GM03348 (cell line): ENCODE data around the gene TRPV2.

Source experiments
- DNase-seq: peaks from one replicate; pipeline ENCODE4 v3.0.0; 2012; ENCODE audit warnings: low spot score

TRPV2 gene

DNA sequence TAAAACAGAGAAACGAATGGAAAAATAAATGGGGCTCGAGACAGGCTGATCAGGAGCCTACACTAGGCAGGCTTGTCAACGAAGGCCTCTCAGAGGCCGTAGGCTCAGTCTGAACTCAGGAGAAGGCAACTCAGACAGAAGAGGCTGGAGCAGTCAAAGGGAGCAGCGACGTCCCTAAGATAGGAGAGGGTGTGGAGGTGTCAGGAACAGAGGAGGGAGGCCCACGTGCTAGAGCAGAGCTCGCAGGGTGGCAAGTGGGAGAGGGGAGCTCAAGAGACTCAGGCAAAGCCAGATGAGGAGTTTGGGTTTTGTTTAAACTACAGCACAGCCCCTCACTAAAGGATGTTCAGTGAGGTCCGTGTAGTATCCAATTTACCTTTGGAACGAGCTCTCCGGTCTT is 43.9 kb downstream of the TRPV2 start:
- DNase-seq = no peak

DNA sequence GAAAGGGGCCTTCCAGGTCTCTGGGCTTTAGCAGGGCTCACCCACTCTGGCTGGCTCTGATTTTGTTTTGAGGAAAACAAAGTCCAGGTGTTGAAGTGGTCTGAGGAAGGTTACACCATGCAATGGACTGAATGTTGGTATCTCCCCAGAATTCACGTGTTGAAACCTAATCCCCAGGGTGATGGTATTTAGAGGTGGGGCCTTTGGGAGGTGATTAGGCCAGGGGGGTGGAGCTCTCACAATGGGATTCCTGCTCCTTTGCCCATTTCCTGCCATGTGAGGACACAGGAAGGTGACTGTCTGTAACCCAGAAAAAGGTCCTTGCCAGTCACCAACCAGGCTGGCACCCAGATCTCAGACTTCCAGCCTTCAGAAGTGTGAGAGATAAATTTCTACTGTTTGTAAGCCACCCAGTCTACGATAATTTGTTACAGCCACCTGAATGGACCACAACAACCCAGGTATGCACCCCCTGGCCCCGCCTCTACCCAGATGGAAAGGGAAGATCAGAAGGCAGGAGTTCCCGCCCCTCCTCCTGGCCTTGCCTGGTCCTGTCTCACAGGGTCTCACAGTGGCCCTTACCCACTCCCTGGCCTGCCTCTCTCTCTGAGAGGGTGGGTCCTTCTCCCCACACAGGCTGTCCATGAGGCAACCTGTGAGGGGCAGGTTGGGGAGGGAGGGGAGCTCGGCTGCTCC is 44.6 kb downstream of the TRPV2 start:
- no peak for DNase-seq

DNA sequence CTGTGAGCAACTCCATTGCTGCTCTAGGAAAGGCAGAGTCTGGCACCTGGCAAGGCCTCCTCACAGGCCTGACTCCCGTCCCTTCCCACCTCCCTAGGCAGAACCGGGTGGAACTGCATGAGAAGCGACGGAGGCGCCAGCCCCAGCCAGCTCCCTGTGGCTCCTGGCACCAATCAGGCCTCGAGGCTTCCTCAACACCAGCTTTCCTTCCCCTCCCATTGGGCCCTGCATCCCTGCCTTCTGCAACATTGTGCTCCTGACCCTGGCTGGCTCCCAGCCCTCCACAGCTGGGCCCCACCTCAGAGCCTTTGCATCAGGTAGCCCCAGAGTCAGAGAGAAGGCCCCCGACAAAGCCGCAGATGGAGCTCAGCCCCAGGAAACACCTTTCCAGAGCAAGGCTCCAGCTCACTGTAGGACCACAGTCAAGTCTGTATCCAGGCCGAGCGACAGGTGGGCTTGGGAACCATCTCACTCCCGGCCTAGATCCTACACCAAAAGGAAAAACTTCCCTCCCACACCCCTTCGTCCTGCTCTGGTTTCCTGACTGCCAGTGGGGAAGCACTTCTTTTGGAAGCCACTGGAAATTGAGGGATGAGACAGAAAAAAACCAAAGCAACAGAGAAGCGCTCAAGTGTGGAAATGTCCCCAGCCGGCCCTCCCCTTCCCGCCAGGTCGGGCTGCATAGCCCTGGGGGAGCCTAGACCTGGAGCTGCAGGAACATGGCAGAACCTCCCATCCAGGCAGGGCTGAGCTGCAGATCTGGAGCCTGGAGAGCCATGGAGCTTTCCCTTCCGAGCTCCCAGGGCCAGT is 45.6 kb downstream of the TRPV2 start:
- no peak for DNase-seq

DNA sequence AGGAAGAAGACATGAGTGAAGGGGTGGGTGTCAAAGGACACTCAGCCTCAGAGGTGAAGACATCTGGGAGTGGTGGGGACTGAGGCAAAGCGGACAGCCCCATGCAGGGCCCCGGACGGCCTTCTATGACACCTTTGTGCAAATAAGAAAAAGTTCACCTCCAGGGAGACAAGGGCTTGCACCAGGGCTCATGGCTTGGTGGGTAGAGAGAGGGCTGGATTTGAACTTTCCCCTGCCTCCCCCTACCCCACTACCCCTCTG is 46.2 kb downstream of the TRPV2 start:
- no peak for DNase-seq

DNA sequence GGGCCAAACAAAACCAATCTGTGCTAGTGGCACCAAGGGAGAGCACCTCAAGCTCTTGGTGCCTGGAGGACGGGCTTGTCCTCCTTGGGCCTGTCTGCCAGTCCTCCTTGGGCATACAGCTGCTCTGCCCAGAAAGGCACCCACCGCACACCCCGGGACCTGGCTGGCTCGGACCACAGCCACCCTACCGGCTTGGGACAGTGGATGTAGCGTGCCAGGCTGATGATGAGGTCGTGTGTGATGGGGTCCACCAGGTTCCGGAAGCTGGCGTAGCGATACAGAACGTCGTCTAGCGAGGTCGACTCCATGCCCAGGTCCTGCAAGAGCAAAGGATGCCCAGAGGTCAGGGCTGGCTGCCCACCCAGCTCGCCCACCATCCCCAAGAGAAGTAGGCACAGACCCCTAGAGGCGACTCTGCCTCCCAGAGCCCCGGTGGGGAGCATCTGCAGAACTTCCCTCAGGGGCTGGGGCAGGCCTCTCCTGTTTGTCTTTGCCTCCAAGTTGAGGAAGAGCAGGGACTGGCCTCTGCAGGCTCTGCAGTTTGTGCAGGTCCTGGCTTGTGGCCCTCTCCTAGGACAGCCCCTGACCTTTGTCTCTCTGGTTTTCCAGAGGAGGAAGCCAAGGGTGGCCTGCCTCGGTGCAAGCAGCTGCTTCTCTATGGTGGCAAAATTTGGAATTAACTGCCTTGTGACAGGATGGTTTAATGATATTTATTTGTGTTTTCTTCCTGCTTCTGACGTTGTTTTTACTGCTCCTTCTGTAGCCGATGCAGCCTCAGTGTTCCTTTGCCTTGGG is 46.9 kb downstream of the TRPV2 start:
- DNase-seq = no peak

DNA sequence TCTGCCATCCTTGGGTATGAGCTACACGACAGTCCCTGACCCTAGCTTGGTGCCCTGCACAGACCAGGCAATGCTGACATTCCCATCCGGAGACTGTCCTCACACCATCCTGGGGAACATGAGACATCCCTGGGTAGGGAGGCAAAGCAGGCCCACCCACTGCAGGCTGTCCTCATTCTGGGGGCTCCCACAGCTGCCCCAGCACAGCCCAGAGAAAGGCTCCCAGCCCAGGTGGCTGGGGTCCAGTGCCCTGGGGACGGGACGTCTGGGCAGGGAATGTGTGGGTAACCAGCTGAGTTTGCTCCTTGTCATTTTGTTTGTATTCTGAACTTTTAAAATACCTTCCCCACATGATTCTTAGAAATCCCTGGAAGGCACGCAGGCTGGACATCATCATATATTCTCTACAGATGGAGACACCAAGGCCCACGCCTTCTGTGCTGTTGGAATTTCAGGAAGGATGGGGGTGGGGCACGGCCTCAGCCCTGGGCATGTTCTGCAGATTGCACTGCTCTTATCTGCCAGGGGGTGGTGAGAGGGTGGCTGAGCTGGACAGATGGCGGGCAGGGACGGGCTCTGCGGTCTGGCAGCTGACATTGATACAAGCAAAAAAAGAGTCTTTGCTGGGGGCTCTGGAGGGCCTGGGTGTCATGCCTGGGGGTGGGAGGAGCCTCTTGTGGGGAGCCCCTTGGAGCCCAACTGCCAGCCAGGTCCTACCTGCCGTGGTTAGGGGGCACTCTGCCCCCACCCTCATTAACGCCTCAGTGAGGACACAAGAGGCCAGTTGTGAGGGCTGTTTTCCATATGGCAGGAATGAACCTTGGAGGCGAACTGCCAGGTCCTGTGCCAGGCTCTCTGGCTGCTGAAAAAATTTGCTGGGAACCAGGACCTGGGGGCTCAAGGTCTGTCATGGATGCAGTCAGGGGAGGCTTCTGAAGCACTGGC is 48.3 kb downstream of the TRPV2 start:
- DNase-seq = peak; percentile 66

DNA sequence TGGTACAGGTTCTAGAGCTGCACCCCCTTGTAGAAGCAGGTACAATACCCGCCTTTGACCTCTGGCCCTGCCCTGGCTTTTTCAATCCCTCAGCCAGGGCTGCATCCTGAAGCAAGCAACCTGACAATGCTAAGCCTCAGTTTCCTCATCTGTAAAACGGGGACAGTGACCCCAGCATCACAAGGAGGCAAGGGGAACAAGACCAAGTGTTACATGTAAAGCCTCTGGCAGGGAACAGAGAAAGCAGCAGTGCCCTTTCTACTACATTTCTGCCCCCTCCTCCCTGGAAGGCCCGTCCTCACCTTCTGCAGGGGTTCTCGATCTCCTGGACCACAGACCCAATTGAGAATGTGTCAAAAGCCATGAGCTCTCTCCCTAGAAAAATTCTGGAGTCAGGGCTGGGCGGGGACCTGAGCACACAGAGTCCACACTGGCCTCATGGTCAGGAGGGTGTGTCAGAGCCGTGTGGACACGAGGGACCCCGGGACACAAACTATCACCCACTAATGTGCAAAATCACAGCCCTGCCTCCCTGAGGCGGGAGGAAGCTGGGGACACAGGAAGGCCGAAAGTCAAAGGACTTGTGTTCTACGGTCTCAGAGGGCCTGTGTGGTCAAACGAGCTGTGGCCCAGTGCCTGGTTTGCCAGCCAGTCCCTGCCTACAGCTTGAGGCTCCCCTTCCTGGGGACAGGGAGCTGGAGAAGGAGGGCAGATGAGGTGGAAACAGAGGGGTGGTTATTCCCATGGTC is 49.1 kb downstream of the TRPV2 start:
- no peak for DNase-seq

DNA sequence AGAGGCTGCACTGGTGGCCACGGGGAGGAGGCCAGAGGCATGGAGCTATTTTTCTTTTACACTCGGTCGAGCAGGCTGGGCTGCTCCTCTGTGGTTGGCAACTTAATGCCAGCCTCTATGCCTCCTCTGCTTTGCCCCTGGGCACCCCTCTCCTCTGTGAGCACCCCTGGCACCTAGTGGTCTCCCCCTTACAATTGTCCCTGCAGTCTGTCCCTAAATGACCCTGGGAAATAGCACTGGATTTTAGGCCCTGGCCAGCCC is 49.6 kb downstream of the TRPV2 start:
- DNase-seq = no peak

DNA sequence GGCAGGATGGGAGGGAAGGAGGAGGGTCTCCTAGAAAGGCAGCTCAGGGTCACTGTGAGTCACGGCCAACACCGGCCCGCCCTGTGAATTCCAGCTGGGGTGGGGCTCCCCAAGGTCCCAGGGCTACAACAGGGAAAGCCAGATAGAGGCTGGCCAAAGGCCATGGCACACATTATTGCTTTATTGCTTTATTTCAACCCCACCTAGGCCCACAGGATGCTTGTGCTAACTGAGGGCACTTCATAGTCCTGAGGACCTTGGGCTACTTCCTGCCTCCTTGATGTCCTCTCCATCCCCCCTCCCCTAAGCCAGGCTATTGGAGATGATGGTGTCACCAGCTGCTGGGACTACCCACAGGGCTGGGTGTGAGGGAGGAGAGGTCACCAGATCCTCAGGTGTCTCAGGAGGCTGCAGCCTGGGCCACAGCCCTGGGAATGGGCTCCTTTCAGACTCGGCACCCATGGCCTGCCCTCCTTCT is 50.5 kb downstream of the TRPV2 start:
- no peak for DNase-seq

DNA sequence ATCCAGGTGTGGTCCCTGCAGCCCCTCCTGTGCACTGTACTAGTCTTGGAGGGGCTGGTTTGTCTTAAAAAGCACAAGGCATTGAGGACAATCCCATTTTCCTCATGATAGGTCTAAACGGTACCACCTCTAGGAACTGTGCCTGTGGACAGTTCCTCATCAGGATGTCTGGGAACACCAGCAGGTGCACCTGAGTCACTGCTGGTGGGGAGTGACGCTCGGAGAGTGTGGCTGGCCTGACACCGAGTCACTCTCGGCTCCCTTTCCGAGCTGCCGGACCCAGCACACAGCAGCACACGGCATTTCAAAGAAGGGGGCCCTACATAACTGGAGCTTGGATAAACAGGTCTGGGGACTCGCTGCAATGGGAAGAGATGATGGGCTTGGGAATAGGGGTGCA is 51.0 kb downstream of the TRPV2 start:
- DNase-seq = no peak

DNA sequence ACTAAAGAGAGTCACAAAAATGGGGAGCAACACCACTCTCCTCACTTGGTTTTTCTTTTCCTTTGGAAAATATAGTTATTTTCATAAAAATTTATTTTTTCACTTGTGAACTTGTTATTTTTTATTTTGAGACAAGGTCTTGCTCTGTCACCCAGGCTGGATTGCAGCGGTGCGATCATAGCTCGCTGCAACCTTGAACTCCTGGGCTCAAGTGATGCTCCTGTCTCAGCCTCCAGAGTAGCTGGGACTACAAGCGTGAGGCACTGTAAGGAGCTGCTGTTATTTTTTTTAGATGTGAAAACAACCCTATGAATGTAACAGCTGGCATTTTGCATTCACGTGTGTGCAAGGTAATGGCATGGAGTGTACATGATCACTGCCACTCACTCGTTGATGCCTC is 51.7 kb downstream of the TRPV2 start:
- DNase-seq = no peak

DNA sequence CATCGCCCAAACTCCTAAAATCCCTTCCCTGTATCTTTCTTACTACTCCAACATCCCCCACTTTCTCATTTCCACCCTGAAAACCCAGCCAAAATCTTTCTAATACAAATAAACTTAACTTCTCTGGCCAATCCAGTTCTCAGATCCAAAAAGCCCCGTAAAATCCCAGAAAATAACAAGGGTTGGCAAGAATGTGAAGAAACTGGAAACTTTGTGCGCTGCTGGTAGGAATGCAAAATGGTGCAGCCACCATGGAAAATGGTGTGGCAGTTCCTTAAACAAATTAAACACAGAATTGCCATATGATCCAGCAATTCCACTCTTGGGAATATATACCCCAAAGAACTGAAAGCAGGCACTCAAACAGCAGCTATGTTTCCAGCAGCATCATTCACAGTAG is 52.5 kb downstream of the TRPV2 start:
- no peak for DNase-seq

DNA sequence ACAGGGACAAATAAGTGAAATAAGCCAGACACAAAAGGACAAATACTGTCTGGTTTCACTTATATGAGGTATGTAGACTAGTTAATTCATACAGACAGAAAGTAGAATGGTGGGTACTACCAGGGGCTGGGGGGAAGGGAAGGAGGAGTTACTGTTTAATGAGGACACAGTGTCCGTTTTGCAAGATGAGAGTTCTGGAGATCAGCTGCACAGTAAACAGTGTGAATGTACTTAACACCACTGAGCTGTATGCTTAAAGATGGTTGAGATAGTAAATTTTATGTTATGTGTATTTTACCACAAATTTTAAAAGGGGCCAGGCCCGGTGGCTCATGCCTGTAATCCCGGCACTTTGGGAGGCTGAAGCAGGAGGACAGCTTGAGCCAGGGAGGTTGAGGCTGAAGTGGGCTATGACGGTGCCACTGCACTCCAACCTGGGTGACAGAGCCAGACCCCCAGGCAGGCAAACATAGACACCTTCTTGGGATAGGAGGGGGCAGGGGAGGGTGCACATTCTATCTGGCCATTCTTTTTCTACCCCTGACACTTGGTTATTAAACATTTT is 53.1 kb downstream of the TRPV2 start:
- DNase-seq = no peak

DNA sequence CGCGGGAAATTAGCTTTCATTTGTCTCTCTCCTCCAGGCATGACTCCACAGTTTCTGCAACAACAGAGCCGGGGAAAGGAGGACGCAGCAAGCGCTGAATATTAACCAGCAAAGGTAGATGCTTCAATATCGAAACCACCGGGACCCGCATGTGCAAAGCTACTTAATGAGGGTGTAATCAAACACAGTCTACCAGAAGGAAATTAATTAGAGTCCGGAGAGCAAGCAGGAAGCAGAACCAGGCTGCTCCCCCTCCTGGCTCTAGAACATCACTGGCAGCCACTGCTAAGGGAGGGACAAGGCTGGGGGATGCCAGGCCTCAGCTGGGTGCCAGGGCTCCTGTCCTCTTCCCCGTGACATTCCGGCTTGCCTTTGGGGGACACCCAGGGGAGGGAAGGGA is 54.9 kb downstream of the TRPV2 start:
- peak; percentile 41 for DNase-seq

DNA sequence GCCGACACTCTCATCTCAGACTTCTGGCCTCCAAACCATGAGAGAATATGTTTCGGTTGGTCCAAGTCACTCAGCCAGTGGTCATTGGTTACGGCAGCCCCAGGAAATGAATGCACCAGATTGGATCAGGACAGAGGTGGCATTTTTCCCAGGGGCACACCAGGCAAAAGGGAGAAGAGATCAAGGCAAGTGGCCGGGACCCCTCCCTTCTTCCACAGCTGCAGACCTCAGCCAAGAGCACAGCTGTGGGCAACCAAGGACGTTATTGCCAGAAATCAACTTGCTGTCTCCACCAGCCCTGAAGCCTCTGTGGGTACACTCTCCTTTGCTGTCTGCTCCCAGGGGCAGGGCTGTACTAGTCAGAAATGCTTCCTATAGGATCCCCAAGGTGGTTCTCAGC is 55.9 kb downstream of the TRPV2 start:
- no peak for DNase-seq

DNA sequence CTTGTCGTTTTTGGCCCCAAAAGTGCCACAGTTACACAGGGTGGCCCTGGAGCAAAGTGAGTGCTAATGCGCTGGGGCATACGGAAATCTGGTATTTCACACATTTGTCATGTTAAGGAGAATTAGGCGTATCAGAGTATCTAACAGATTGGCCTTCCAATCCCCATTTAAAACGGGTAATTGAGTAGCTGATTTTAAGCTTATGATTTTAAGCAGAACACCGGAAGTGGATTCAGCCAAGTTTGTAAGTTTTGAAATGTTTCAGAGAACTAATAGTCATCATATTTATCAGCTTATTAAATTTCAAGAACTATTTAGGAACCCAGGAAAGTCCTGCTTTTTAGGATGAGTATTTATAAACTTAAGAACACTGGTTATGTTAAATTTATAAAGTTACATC is 57.2 kb downstream of the TRPV2 start:
- no peak for DNase-seq

DNA sequence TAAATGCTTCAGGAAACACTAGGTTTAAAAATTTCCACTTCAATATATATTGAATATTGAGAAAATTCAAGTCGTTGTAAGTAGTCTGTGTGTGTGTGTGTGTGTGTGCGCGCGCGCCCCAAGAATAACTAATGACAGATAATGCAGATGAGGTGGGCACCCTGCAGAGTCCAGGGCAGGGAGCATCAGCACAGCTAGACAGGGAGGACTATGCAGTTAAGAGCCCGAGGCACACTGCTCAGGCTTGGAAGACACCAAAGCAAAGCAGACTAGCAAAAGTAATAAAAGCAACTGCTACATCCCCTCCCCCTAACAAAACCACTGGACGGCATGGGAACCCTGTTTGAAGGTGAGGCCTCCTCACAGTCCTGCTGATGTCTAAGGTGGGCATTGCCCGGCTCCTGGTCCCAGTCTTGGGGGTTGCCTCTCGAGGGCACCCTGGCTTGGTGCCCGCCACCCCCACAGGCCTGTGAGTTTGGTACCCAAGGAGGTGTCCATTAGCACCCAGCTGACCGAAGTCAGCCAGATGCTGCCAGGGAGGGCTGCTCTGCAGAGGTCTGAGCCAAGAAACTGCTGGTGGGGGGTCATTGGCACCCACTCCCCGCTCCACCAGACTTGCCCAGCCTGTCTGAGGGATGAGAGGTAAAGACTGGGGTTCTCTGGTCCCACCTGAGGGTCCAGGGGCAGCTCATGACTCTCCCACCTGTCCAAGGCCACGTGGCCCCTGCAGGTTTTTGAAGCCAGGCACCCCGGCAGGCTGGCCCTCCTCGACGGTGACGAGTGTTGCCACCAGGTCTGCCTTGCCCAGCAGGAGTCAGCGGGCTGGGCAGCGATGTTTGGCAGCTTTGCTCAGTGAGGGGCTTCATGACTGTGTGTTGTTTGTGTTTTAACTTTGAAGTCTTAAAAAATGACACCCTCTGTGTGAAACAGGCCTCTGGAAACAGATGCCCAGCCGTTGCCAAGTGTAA is 58.0 kb downstream of the TRPV2 start:
- no peak for DNase-seq

DNA sequence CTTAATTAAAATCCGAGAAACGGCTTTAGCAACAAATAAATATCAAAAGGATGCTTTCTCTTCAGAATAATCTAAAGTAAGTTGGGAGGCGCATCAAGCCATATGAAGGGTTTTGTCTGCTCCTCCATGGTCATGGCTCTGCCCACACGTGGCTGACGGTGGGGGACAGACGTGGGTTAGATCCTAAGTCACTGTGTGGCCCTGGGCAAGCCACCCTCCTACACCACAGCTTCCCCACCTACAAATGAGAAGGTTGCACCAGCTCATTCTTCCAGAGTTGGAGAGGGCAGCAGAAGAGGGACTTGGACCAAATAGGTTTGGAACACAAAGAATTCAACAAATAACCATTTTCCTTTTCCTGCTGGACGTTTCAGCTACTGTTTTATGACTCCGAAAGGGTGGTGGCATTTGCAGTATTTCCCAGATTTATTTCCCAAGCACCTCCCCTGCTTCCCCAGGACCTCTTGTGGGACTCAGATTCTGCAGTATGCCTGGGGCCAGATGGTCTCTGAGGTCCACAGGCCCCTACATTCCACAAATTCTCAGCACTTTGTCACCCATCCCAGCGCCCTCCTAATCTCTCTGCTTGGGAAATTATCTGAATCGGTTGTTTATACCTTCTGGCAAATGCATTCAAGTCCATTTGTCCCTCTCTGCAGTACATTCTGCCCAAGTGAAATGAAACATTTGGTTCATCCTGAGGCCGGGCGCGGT is 58.8 kb downstream of the TRPV2 start:
- no peak for DNase-seq

DNA sequence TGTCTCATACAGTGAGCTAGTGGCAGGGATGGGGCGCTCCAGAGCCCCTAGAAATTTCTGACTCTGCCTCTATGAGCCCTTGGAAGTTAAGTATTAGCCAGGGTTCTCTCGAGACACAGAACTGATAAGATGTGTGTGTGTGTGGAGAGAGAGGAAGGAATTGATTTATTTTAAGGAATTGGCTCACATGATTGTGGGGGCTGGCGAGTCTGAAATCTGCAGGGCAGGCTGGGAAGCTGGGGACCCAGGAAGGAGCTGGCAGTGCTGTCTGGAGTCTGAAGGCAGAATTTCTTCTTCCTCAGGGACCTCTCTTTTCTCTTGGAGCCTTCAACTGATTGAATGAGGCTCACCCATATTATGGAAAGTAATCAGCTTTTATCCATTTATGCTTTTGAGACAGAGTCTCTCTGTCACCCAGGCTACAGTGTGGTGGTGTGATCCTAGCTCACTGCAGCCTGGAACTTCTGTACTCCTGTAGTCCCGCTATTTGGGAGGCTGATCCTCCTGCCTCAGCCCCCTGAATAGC is 59.9 kb downstream of the TRPV2 start:
- no peak for DNase-seq
